Pancreas (tissue), 10 donors: ENCODE results near the gene COASY. TPM values are rescaled to one million over a fixed set of nuclear protein-coding genes. Genes with fewer than 3 reads are reported as not detected.

Experiments used
- ATAC-seq, 4 donors: fragments of 200-7000 bp; cut with Tn5 transposase; one replicate each; pipeline versions ENCODE4 v1.8.0 to v1.9.1; 2020; ENCODE audit warnings: mild to moderate bottlenecking in 4 of 4, moderate library complexity in 4 of 4
- DNase-seq, 6 donors: peaks; one replicate each; pipeline ENCODE4 v3.0.0-alpha.2; 2020
- FAIRE-seq: peaks from 2 replicates; lab custom pipeline; 2012; peaks lifted over from hg19 to GRCh38; lab: Jason Lieb, UNC
- H3K27ac ChIP-seq, 4 donors: fragments of 200-600 bp; sonication (generic); 1 replicate in 3 of 4; 2 replicates in 1 of 4; pipeline versions ENCODE4 v1.5.0 to v1.8.0; 2020
- H3K27me3 ChIP-seq, 4 donors: fragments of 200-600 bp; one replicate each; pipeline ENCODE4 v1.8.0; 2021
- H3K36me3 ChIP-seq, 3 donors: fragments of 200-600 bp; sonication (generic) in 1 of 3; one replicate each; pipeline versions ENCODE4 v1.5.0 to v1.8.0; 2020 to 2021
- H3K4me1 ChIP-seq, 3 donors: fragments of 200-600 bp; one replicate each; pipeline ENCODE4 v1.8.0; 2021
- H3K4me3 ChIP-seq, 4 donors: fragments of 200-600 bp; sonication (generic) in 2 of 4; one replicate each; pipeline versions ENCODE4 v1.5.0 to v1.8.0; 2020 to 2021
- H3K9me3 ChIP-seq, 4 donors: fragments of 200-600 bp; one replicate each; pipeline ENCODE4 v1.8.0; 2021
- WGBS, 2 donors: extraction: QIAGEN DNeasy Blood & Tissue Kit; methylation state at CpG; one replicate each; pipeline ENCODE4 v1.1.7; 2013; 5-methylcytosine and 5-hydroxymethylcytosine counted together
- intact Hi-C, 3 donors: fragments of 100-400 bp; cut with DNase I; formaldehyde crosslinking; loops; one replicate each; pipeline versions ENCODE4 v1.11.1 to v1.14.2; 2022
- polyA plus RNA-seq, 2 donors: library from polyadenylated mRNA; stranded (reverse); fragments of 200-250 nt; gene quantifications; one replicate each; pipeline ENCODE4 v1.2.3, GENCODE V29; 2013
- total RNA-seq, 6 donors: library from RNA; stranded (reverse); fragmentation: NEBNext Ultra II Directional in 4 of 6; extraction: Animal tissue kit (Norgen Biotek cat#: 25700) in 4 of 6; gene quantifications; one replicate each; pipeline versions ENCODE4 v1.2.1 to v1.2.4, GENCODE V29; 2021 to 2023
- TF ChIP-seq, protein P1 (sequence below), 4 donors: fragments of 200-600 bp; sonication (generic) in 3 of 4; IDR thresholded peaks; one replicate each; pipeline versions ENCODE4 v1.5.0 to v1.8.0; 2021; ENCODE audit warnings: antibody characterized with exemption in 4 of 4
- donor health status: healthy with polysubstance abuse.
- donor health status: DM: no; HTN: no; CAD: no; lungs with moderate emphysema.
- donor health status: DM: no; HTN: no; CAD: no.
- donor health status: control.
- donor health status: control.
- donor health status: Bipolar disorder and iron deficiency.
- donor health status: DM: yes; HTN: yes; CAD: no.
- donor health status: DM: no; HTN: no; CAD: no.
- donor health status: DM: no; HTN: no; CAD: no.
- donor health status: DM: yes; HTN: yes; CAD: no.

Gene COASY
- total and polyA plus RNA-seq, 8 donors = 32.3 to 152 (median 56.0) TPM

DNA sequence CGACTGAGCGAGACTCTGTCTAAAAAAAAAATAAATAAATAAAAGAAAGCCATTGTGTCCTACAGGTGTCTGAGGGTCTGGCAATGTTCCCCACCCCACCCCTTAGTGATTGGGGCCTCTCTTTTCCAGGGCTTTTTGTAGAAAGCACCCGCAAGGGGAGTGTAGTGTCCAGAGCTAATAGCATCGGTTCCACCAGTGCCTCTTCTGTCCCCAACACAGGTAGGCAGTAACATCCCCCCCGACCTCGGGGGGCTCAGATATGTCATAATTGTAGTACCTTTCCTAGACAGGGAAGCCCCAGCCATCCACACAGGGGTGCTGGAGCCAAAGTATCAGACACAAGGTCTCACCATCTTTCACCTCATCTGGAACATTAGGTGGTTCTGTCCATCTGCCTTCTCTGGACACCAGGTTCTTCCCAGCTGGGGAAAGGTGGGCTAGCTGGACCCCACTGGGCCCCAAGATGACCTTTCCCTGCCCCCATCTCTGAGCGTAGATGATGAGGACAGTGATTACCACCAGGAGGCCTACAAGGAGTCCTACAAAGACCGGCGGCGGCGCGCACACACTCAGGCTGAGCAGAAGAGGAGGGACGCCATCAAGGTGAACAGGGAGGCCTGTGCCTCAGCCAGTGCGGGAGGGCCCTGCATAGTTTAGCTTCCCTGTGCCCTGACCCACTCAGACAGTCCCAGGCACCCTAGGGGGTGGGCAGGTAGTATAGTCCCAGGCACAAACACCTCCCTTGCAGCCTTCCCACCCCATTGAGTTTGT is 6.6 kb downstream of the COASY start:
- ATAC-seq = no peak
- no peak overlapping the region for H3K27ac ChIP-seq
- peaks cover 4 to 33% (median 5%) of the 10 kb centered on the region in 3 donors for H3K4me1 ChIP-seq

DNA sequence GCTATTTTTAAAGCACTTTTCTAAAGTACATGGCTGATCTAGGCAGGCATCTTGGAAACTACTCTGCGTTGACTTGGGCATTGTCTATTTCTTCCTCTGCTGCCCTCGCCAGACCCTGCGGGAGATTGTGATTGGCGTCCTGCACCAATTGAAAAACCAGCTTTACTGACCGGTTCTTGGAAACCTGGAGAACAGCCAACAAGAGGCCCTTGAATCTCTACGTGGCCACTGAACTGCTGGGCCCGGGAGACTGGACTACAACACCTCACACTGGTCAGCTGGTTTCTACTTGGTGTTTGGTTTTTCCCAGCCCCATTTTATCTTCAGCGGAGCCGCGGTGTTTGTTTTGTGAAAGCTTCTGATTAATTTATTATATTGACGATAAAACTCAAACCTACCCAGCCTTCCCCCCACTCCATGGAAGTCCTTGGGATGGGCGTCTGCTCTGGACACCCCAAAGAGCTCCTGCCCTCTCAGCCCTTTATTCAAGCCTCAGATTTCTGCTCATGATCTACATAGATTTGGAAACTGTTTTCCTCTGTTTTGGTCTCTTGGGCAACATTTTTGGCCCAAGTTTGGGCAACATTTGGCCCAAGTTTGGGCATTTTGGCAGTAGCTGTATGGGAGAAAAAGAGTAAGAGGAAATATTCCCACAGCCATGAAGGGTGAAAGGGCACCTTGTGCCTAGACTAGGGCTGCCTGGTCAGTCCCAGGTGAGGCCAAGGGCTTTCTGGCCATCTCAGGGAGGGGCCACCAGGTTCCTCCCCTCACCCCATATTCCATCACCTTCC is 9.7 kb downstream of the COASY start:
- WGBS, 2 donors = 19 to 21% methylated on average over 12 of the region's 12 CpGs
- peak in 5 of 6 donors; percentile 42 to 73 (median 64) for DNase-seq
- peaks cover 4 to 20% (median 4%) of the 10 kb centered on the region in 3 donors for H3K4me1 ChIP-seq
- peak overlapping the region in 2 of 4 donors; percentile 15 to 46 for H3K27ac ChIP-seq
- H3K36me3 ChIP-seq = peaks cover 3 to 47% (median 28%) of the 10 kb centered on the region in 3 donors
- intact Hi-C loops = no loop called here
- no peaks in the 10 kb centered on the region for H3K27me3 ChIP-seq
- peak in 3 of 4 donors; percentile 8 to 55 (median 16) for ATAC-seq
- H3K9me3 ChIP-seq = no peaks in the 10 kb centered on the region
- H3K4me3 ChIP-seq = no peak overlapping the region
- TF ChIP-seq, protein P1, sequence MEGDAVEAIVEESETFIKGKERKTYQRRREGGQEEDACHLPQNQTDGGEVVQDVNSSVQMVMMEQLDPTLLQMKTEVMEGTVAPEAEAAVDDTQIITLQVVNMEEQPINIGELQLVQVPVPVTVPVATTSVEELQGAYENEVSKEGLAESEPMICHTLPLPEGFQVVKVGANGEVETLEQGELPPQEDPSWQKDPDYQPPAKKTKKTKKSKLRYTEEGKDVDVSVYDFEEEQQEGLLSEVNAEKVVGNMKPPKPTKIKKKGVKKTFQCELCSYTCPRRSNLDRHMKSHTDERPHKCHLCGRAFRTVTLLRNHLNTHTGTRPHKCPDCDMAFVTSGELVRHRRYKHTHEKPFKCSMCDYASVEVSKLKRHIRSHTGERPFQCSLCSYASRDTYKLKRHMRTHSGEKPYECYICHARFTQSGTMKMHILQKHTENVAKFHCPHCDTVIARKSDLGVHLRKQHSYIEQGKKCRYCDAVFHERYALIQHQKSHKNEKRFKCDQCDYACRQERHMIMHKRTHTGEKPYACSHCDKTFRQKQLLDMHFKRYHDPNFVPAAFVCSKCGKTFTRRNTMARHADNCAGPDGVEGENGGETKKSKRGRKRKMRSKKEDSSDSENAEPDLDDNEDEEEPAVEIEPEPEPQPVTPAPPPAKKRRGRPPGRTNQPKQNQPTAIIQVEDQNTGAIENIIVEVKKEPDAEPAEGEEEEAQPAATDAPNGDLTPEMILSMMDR (IDR thresholded peaks at IDR 0.05) = no peak
- no peak for FAIRE-seq

More for the DNA sequence above, 6.6 kb downstream of the COASY start:
- DNase-seq (peak in 1 of 6 donors; percentile 65), FAIRE-seq (no peak)
- no peaks in the 10 kb centered on the region for H3K9me3 ChIP-seq
- H3K36me3 ChIP-seq = peaks cover under 1 to 62% (median 34%) of the 10 kb centered on the region in 3 donors
- TF ChIP-seq, protein P1 (IDR thresholded peaks at IDR 0.05) = no peak
- no peaks in the 10 kb centered on the region for H3K27me3 ChIP-seq
- intact Hi-C loops = no loop called here
- H3K4me3 ChIP-seq = no peak overlapping the region
- 81 to 84% methylated on average over 14 of the region's 14 CpGs for WGBS, 2 donors

DNA sequence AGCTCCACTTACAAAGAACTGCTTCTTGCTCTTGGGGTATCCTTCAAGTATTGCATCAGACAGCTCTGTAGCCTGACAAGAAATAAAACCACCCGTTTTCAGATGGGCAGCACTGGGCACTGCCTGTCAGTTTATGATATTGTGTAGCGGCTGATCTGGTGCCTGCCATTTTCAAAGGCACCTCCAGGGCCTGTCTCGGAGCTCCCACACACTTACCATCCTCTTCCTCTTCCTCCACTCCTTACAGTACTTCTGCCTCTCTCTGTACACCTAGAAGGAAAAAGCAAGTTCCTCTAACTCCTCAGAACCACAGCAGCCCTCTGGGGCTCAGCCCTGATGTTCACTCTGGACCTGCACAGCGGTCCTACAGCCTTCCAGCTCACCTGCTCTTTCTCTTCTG is 11.1 kb downstream of the COASY start:
- H3K27ac ChIP-seq = no peak overlapping the region
- no peaks in the 10 kb centered on the region for H3K27me3 ChIP-seq
- WGBS, 2 donors = 77 to 81% methylated on average over 4 of the region's 4 CpGs
- H3K36me3 ChIP-seq = peaks cover 3 to 47% (median 28%) of the 10 kb centered on the region in 3 donors
- TF ChIP-seq, protein P1 (IDR thresholded peaks at IDR 0.05) = no peak
- H3K9me3 ChIP-seq = no peaks in the 10 kb centered on the region
- H3K4me1 ChIP-seq = peaks cover 4 to 25% (median 10%) of the 10 kb centered on the region in 3 donors
- H3K4me3 ChIP-seq = no peak overlapping the region
- DNase-seq = peak in 1 of 6 donors; percentile 8
- no peak for ATAC-seq
- intact Hi-C loops = no loop called here
- FAIRE-seq = no peak

DNA sequence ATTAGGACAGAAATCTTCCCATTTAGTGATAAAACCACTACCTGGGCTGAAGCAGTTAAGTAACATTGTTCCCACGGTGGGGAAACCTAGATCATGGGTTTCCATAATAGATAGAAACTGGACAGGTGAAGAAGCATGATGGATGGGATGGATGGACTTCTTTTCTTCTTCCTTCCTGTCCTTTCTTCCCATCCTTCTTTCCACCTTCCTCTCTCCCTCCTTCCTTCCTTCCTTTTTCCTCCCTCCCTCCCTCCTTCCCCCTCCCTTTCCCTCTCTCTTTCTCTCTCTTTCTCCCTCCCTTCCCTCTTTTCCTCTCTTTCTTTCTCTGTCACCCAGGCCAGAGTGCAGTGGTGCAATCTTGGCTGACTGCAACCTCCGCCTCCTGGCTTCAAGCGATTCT is 12.5 kb downstream of the COASY start:
- intact Hi-C loops = no loop called here
- H3K4me1 ChIP-seq = peaks cover 4 to 26% (median 10%) of the 10 kb centered on the region in 3 donors
- H3K36me3 ChIP-seq = peaks cover 3 to 37% (median 28%) of the 10 kb centered on the region in 3 donors
- H3K4me3 ChIP-seq = no peak overlapping the region
- no peak overlapping the region for H3K27ac ChIP-seq
- 76 to 83% methylated on average over 3 of the region's 3 CpGs for WGBS, 2 donors
- DNase-seq (no peak), FAIRE-seq (no peak), ATAC-seq (no peak)
- H3K9me3 ChIP-seq = no peaks in the 10 kb centered on the region
- H3K27me3 ChIP-seq = no peaks in the 10 kb centered on the region
- TF ChIP-seq, protein P1 (IDR thresholded peaks at IDR 0.05) = no peak
